PC-9 (cell line): ENCODE results near the gene MTOR. TPM values are rescaled to one million over a fixed set of nuclear protein-coding genes. Genes with fewer than 3 reads are reported as not detected.

Experiments used
- BruUV-seq: library from RNA; stranded (reverse); fragments of 400-500 nt; replicated peaks from 2 replicates; lab custom pipeline; 2021; lab: Mats Ljungman, UMichigan
- CTCF ChIA-PET: fragments of 300-600 bp; sonication (Branson Sonifier 250); formaldehyde crosslinking; loops from one replicate; lab custom pipeline; 2022; ENCODE audit warnings: antibody characterized with exemption; lab: Charles Lee
- POLR2A ChIA-PET: fragments of 300-600 bp; sonication (Branson Sonifier 250); formaldehyde crosslinking; loops from one replicate; lab custom pipeline; 2022; ENCODE audit warnings: antibody characterized with exemption; ENCODE audit not compliant: unreplicated experiment; lab: Charles Lee
- DNase-seq, 2 experiments: peaks; one replicate each; pipeline versions ENCODE4 v3.0.0 to v3.0.0-alpha.2; 2015 to 2022; ENCODE audit warnings: mixed read lengths in 1 of 2
- H2AFZ ChIP-seq: fragments of 200-600 bp; sonication (generic); 2 replicates; pipeline ENCODE4 v1.8.1; 2017; ENCODE audit warnings: antibody characterized with exemption
- H3F3A ChIP-seq: fragments of 200-600 bp; sonication (generic); 2 replicates; pipeline ENCODE4 v1.8.1; 2017; ENCODE audit warnings: antibody characterized with exemption, mild to moderate bottlenecking, low read depth; ENCODE audit not compliant: insufficient read depth
- H3K27ac ChIP-seq: fragments of 200-600 bp; sonication (generic); 2 replicates; pipeline ENCODE4 v1.6.1; 2016; ENCODE audit warnings: mixed run types
- H3K27me3 ChIP-seq: fragments of 200-600 bp; sonication (generic); 2 replicates; pipeline ENCODE4 v1.6.1; 2016; ENCODE audit warnings: low read depth, mixed run types; ENCODE audit not compliant: insufficient read depth
- H3K36me3 ChIP-seq: fragments of 200-600 bp; sonication (generic); 2 replicates; pipeline ENCODE4 v1.6.1; 2016; ENCODE audit warnings: low read depth, mixed run types
- H3K4me1 ChIP-seq: fragments of 200-600 bp; sonication (generic); replicated peaks from 2 replicates; pipeline ENCODE4 v1.6.1; 2016; ENCODE audit warnings: mixed run types; ENCODE audit not compliant: insufficient read depth
- H3K4me2 ChIP-seq: fragments of 200-600 bp; sonication (generic); 2 replicates; pipeline ENCODE4 v1.6.1; 2017; ENCODE audit warnings: mixed run types
- H3K4me3 ChIP-seq: fragments of 200-600 bp; sonication (generic); 2 replicates; pipeline ENCODE4 v1.6.1; 2016; ENCODE audit warnings: mixed run types
- H3K79me2 ChIP-seq: fragments of 200-600 bp; sonication (generic); 2 replicates; pipeline ENCODE4 v1.6.1; 2017; ENCODE audit warnings: low read depth, mixed run types
- H3K9me2 ChIP-seq: fragments of 200-600 bp; sonication (generic); 2 replicates; pipeline ENCODE4 v1.8.1; 2017; ENCODE audit warnings: mild to moderate bottlenecking; ENCODE audit not compliant: insufficient read depth
- H3K9me3 ChIP-seq: fragments of 200-600 bp; sonication (generic); 2 replicates; pipeline ENCODE4 v1.8.1; 2016; ENCODE audit warnings: low read depth; ENCODE audit not compliant: insufficient read depth
- H4K20me1 ChIP-seq: fragments of 200-600 bp; sonication (generic); 2 replicates; pipeline ENCODE4 v1.8.1; 2017; ENCODE audit not compliant: insufficient read depth
- EZH2 ChIP-seq: fragments of 200-600 bp; sonication (generic); IDR thresholded peaks from 2 replicates; pipeline ENCODE4 v1.8.0; 2017; ENCODE audit warnings: antibody characterized with exemption, low read depth
- intact Hi-C: fragments of 100-400 bp; cut with micrococcal nuclease; formaldehyde crosslinking; loops from one replicate; pipeline ENCODE4 v1.10.0; 2022; ENCODE audit not compliant: unreplicated experiment
- total RNA-seq: library from RNA; stranded (reverse); gene quantifications from 2 replicates; pipeline ENCODE4 v1.2.3, GENCODE V29; 2021
- TF ChIP-seq, protein P1 (sequence below): fragments of 200-600 bp; sonication (generic); conservative IDR thresholded peaks from 2 replicates; pipeline ENCODE4 v1.6.1; 2017; ENCODE audit warnings: mixed run types, antibody characterized with exemption, mild to moderate bottlenecking, moderate library complexity

MTOR gene
- total RNA-seq, 1 experiment from 2014 or later: 37.4 TPM

- Histone ChIP-seq H3K9me3 (no peaks in the 10 kb centered on the region), H3F3A (0 out of 2 replicates have a peak, but pooled peaks cover 10% of the 10 kb centered on the region), H2AFZ (no peak overlapping the region), H3K4me3 (no peak overlapping the region), H4K20me1 (no peaks in the 10 kb centered on the region), H3K4me2 (no peak overlapping the region), H3K27me3 (no peaks in the 10 kb centered on the region), H3K79me2 (no peaks in the 10 kb centered on the region), H3K36me3 (0 out of 2 replicates have a peak, but pooled peaks cover 3% of the 10 kb centered on the region), H3K4me1 (peaks cover 7% of the 10 kb centered on the region; the same call in 1 of the 2 replicates), H3K9me2 (no peaks in the 10 kb centered on the region), H3K27ac (no peak overlapping the region)
- intact Hi-C loops: no loop called here
- TF ChIP-seq EZH2: no peak
- TF ChIP-seq, protein P1, sequence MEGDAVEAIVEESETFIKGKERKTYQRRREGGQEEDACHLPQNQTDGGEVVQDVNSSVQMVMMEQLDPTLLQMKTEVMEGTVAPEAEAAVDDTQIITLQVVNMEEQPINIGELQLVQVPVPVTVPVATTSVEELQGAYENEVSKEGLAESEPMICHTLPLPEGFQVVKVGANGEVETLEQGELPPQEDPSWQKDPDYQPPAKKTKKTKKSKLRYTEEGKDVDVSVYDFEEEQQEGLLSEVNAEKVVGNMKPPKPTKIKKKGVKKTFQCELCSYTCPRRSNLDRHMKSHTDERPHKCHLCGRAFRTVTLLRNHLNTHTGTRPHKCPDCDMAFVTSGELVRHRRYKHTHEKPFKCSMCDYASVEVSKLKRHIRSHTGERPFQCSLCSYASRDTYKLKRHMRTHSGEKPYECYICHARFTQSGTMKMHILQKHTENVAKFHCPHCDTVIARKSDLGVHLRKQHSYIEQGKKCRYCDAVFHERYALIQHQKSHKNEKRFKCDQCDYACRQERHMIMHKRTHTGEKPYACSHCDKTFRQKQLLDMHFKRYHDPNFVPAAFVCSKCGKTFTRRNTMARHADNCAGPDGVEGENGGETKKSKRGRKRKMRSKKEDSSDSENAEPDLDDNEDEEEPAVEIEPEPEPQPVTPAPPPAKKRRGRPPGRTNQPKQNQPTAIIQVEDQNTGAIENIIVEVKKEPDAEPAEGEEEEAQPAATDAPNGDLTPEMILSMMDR: no peak
- BruUV-seq: no TSS peak
- ChIA-PET POLR2A (no interaction called here), CTCF (no interaction called here)
- no peak for DNase-seq
Measured at GRCh38 chr1:11131816-11132215, 130.5 kb downstream of the MTOR start.

DNA sequence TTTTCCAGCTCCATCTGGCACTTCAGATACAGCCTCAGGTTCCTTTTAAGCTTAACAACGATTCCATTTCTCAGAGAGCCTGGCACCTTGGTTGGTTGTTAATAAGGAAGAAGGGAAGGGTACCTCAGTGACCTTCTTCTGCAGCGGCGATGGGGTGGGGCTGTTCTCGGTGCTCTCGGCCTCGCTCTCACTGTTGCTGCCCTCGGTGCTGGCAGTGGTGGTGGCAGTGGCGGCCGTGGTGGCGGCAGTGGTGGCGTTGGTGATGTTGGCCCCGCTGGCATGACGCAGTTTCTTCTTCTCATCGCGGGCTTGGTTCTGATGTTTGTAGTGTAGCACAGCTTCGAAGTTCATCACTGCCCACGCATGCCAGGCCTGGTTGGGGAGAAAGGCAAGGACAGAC, 131.9 kb downstream of the MTOR start:
- no peak for DNase-seq
- POLR2A ChIA-PET: no interaction called here
- TF ChIP-seq, protein P1: no peak
- no peak for TF ChIP-seq EZH2
- CTCF ChIA-PET: no interaction called here
- Histone ChIP-seq H3K4me1 (peaks cover 7% of the 10 kb centered on the region; the same call in 1 of the 2 replicates), H3K9me3 (no peaks in the 10 kb centered on the region), H3K4me2 (no peak overlapping the region), H3K9me2 (no peaks in the 10 kb centered on the region), H3F3A (0 out of 2 replicates have a peak, but pooled peaks cover 8% of the 10 kb centered on the region), H3K36me3 (0 out of 2 replicates have a peak, but pooled peaks cover 3% of the 10 kb centered on the region), H2AFZ (no peak overlapping the region), H3K27me3 (no peaks in the 10 kb centered on the region), H4K20me1 (no peaks in the 10 kb centered on the region), H3K79me2 (no peaks in the 10 kb centered on the region), H3K27ac (no peak overlapping the region), H3K4me3 (no peak overlapping the region)
- intact Hi-C loops: no loop called here
- no TSS peak for BruUV-seq

GRCh38 chr1:11129649-11130390, 132.5 kb downstream of the MTOR start:
- BruUV-seq: no TSS peak
- POLR2A ChIA-PET: no interaction called here
- Histone ChIP-seq H4K20me1 (no peaks in the 10 kb centered on the region), H3K9me3 (no peaks in the 10 kb centered on the region), H3K4me1 (peaks cover 3% of the 10 kb centered on the region; the same call in 1 of the 2 replicates), H3K4me3 (no peak overlapping the region), H3K4me2 (no peak overlapping the region), H3K79me2 (no peaks in the 10 kb centered on the region), H3K27me3 (no peaks in the 10 kb centered on the region), H3F3A (0 out of 2 replicates have a peak, but pooled peaks cover 2% of the 10 kb centered on the region), H3K27ac (no peak overlapping the region), H3K9me2 (no peaks in the 10 kb centered on the region), H3K36me3 (0 out of 2 replicates have a peak, but pooled peaks cover 3% of the 10 kb centered on the region), H2AFZ (no peak overlapping the region)
- CTCF ChIA-PET: no interaction called here
- intact Hi-C loops: no loop called here
- no peak for TF ChIP-seq EZH2
- TF ChIP-seq, protein P1: no peak
- no peak for DNase-seq
